Thymus (tissue), 11 donors: ENCODE results near the gene VPS13D. TPM values are rescaled to one million over a fixed set of nuclear protein-coding genes. Genes with fewer than 3 reads are reported as not detected.
A peak's percentile ranks its signal among the peaks of the same experiment; 100 is the strongest.
"Not testable (repeated sequence)": the region's sequence is repeated elsewhere in the genome, so short reads cannot be mapped to it uniquely, and the experiment has no call there.

ENCODE experiments used
- DNase-seq, 9 donors: peaks; one replicate each; pipeline ENCODE4 v3.0.0-alpha.2; 2013; ENCODE audit warnings: low spot score in 9 of 9, low read depth in 6 of 9, missing footprints in 1 of 9
- H3K27ac ChIP-seq, 2 donors: one replicate each; pipeline ENCODE4 v1.5.1; 2013; ENCODE audit warnings: control low read depth in 1 of 2, low read depth in 1 of 2, low read length in 1 of 2, mild to moderate bottlenecking in 1 of 2, moderate library complexity in 1 of 2
- H3K27me3 ChIP-seq, 2 donors: one replicate each; pipeline ENCODE4 v1.5.1; 2013; ENCODE audit warnings: low read length in 1 of 2; ENCODE audit not compliant: control insufficient read depth in 2 of 2, insufficient read depth in 1 of 2
- H3K36me3 ChIP-seq, 2 donors: one replicate each; pipeline ENCODE4 v1.5.1; 2013; ENCODE audit warnings: low read length in 1 of 2, mild to moderate bottlenecking in 1 of 2, moderate library complexity in 1 of 2; ENCODE audit not compliant: control insufficient read depth in 2 of 2, insufficient read depth in 2 of 2
- H3K4me1 ChIP-seq, 2 donors: one replicate each; pipeline ENCODE4 v1.5.1; 2013; ENCODE audit warnings: low read length in 2 of 2; ENCODE audit not compliant: control insufficient read depth in 2 of 2, insufficient read depth in 2 of 2
- H3K4me3 ChIP-seq, 2 donors: one replicate each; pipeline ENCODE4 v1.5.1; 2013; ENCODE audit warnings: low read length in 2 of 2, control low read depth in 1 of 2, mild to moderate bottlenecking in 1 of 2
- H3K9me3 ChIP-seq, 2 donors: one replicate each; pipeline ENCODE4 v1.5.1; 2013; ENCODE audit warnings: low read length in 1 of 2, mild to moderate bottlenecking in 1 of 2; ENCODE audit not compliant: control insufficient read depth in 2 of 2, insufficient read depth in 1 of 2
- WGBS: extraction: QIAGEN DNeasy Blood & Tissue Kit; methylation state at CpG from one replicate; pipeline ENCODE4 v1.1.7; 2013; 5-methylcytosine and 5-hydroxymethylcytosine counted together
- polyA plus RNA-seq: library from polyadenylated mRNA; stranded (reverse); fragments of 200-250 nt; gene quantifications from one replicate; pipeline ENCODE4 v1.2.3, GENCODE V29; 2013
- total RNA-seq: library from RNA; stranded (reverse); fragments of 120-200 nt; gene quantifications from one replicate; pipeline ENCODE4 v1.2.4, GENCODE V29; 2013
- donor health status: healthy.

The VPS13D gene
- total and polyA plus RNA-seq, 2 donors = 10.2 to 21.7 TPM

DNA sequence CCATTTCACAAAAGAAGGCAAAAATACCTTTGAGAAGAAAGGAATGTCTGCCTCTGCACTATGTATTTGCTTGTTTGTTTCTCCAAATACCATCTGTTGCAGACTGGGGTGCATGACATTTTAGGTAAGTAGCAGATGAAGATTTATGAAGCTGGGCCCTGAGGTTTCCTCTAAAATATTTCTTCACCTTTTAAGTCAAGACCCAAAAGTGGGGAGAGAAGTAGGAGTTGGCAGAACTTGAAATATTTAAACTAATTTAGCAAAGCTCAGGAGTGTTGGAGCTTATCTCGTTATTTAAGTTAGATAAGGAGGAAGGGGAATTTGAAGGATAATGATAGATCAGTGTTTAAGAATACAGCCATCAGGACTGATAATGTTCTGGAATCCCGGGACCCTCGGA lies 235.3 kb downstream of the VPS13D start:
- DNase-seq = no peak
- 97% methylated on average over 3 of the region's 3 CpGs for WGBS
- no peak overlapping the region for H3K4me3 ChIP-seq
- H3K27me3 ChIP-seq = no peaks in the 10 kb centered on the region
- H3K4me1 ChIP-seq = peaks cover 2 to 7% of the 10 kb centered on the region in 2 donors
- H3K9me3 ChIP-seq = no peaks in the 10 kb centered on the region
- peaks cover 4 to 9% of the 10 kb centered on the region in 2 donors for H3K36me3 ChIP-seq
- H3K27ac ChIP-seq = no peak overlapping the region

DNA sequence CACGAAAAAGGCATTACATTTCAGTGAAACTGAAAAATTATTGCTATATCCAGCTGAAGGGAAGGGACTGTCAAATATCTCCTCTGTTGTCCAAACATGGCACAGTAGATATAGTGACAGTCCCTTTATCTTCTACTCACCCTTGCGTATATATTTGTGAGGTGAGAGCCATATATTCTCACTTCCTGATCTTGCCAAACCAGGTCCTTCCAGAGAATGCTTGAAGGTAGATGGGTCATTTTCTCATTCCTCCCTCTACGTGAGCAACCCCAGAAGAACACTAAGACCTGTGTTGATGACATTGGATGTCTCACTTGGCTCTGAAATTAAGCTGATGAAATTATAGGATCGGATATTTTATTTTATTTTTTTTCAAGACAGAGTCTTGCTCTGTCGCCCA lies 237.0 kb downstream of the VPS13D start:
- Histone ChIP-seq H3K27ac (no peak overlapping the region), H3K36me3 (peaks cover 4 to 9% of the 10 kb centered on the region in 2 donors), H3K4me3 (no peak overlapping the region), H3K9me3 (no peaks in the 10 kb centered on the region), H3K4me1 (peaks cover 2 to 16% of the 10 kb centered on the region in 2 donors), H3K27me3 (no peaks in the 10 kb centered on the region)
- 97% methylated on average over 5 of the region's 5 CpGs for WGBS
- no peak for DNase-seq

DNA sequence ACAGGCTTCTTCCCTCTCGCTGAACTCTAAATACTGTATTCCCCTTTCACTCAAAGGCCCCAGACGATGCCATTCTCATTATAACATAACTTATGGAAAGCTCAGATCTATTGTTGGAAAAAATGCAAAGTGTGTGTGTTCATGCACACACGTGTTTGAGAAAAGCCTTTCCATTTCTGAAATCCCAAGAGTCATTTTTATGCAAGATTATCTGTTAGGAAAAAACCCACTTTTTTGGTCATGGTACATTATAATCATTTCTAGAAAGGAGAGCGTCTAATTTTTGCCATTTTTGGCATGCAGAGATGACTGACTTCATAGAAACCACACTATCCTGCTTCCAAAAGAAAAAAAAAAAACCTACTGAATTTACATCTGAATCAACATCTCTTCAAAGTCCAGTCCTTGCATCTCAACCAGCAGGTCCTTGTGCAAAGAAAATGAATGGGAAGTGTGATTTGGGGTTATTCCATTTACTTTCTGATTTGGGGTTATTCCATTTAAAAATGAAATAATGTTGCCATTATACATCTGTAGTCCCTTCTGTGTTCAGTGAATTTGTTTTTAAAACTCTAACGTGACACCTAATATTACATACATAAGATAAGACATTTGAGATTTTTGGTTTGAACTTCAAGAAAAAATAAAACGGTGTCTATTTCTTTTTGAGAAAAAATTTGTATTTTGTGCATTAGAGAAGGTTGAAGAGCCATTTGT lies 237.9 kb downstream of the VPS13D start:
- no peak overlapping the region for H3K4me3 ChIP-seq
- no peaks in the 10 kb centered on the region for H3K27me3 ChIP-seq
- peaks cover 10 to 25% of the 10 kb centered on the region in 2 donors for H3K4me1 ChIP-seq
- no peak for DNase-seq
- H3K9me3 ChIP-seq = no peaks in the 10 kb centered on the region
- peaks cover under 1 to 4% of the 10 kb centered on the region in 2 donors for H3K36me3 ChIP-seq
- 95% methylated on average over 6 of the region's 6 CpGs for WGBS
- H3K27ac ChIP-seq = no peak overlapping the region

DNA sequence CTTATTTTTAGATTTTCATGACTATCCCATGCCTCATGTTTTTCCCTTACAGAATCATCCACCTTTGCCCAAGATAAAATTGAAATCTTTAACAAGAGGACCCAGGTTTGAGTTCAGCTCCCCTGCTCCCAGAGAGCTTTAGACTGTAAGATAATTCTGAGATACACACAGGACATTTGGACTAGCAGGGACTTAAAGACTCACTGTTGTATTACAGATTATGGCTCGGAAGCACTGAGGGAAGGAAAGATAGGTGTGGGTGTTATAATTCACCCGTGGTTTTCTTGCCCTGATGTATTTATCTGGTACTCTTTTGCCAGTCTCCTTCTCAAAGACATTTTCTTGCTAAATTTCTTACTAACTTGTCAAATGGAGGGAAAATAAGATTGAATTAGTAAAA lies 238.5 kb downstream of the VPS13D start:
- H3K36me3 ChIP-seq = no peaks in the 10 kb centered on the region
- 88% methylated on average over 2 of the region's 2 CpGs for WGBS
- no peaks in the 10 kb centered on the region for H3K27me3 ChIP-seq
- H3K4me1 ChIP-seq = peaks cover 13 to 31% of the 10 kb centered on the region in 2 donors
- no peak overlapping the region for H3K4me3 ChIP-seq
- DNase-seq = no peak
- no peaks in the 10 kb centered on the region for H3K9me3 ChIP-seq
- no peak overlapping the region for H3K27ac ChIP-seq

DNA sequence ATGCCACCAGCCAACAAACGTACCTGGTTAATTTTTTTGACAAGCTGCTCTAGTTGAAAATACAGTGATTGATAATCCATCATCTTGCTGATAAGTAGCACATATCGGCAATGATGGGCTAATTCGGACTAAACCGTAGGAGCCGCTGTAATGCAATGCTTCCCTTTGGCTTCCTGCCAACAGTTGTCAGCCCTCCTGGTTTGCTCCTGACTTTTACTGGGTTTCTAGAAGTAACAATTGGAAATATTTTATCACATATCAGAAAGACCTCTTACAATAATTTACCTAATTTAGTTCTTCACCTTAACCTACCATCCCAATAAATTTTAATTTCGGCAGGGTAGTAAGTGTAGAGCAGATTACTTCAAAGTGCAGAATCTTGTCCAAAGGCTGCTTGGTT lies 239.7 kb downstream of the VPS13D start:
- Histone ChIP-seq H3K4me1 (peaks cover 24 to 40% of the 10 kb centered on the region in 2 donors), H3K9me3 (peaks cover 0 to 6% of the 10 kb centered on the region in 2 donors), H3K4me3 (no peak overlapping the region), H3K36me3 (no peaks in the 10 kb centered on the region), H3K27me3 (no peaks in the 10 kb centered on the region), H3K27ac (no peak overlapping the region)
- no peak for DNase-seq
- WGBS = 90% methylated on average over 6 of the region's 6 CpGs

DNA sequence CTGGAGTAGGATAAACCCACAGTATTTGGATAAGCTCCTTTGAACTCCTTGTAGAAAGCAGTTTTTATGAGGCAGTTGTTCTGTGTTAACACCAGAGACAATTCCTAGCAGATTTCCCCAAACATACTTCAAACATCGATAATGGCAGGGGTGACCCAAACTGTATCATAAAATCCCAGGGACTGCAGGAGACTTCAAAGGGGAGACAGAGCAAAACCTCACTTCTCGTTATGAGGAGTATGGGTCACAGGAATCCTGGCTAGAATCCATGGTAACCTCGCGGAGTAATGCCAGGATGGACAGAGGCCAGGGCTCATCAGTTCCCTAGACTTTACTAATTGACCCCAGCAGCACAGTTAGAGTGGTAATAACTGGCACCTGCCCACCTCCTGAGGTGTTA lies 240.2 kb downstream of the VPS13D start:
- H3K9me3 ChIP-seq = peaks cover 0 to 6% of the 10 kb centered on the region in 2 donors
- DNase-seq = no peak
- no peaks in the 10 kb centered on the region for H3K36me3 ChIP-seq
- H3K4me1 ChIP-seq = peaks cover 29 to 41% of the 10 kb centered on the region in 2 donors
- no peak overlapping the region for H3K4me3 ChIP-seq
- H3K27ac ChIP-seq = no peak overlapping the region
- no peaks in the 10 kb centered on the region for H3K27me3 ChIP-seq
- 93% methylated on average over 4 of the region's 4 CpGs for WGBS

DNA sequence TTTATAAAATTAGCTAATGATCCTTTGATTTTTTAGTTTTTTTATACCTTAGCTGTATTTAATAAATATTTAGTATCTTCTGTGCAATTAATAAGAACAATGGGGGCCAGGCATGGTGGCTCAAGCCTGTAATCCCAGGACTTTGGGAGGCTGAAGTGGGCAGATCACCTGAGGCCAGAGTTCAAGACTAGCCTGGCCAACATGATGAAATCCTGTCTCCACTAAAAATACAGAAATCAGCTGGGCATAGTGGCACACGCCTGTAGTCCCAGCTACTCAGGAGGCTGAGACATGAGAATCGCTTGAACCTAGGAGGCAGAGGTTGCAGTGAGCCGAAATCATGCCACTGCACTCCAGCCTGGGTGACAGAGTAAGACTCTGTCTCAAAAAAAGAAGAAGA lies 241.1 kb downstream of the VPS13D start:
- H3K36me3 ChIP-seq, H3K27ac ChIP-seq, H3K9me3 ChIP-seq, H3K27me3 ChIP-seq, H3K4me3 ChIP-seq, DNase-seq: not testable (repeated sequence)
- peaks cover 36 to 50% of the 10 kb centered on the region in 2 donors for H3K4me1 ChIP-seq
- WGBS = 93% methylated on average over 3 of the region's 3 CpGs

DNA sequence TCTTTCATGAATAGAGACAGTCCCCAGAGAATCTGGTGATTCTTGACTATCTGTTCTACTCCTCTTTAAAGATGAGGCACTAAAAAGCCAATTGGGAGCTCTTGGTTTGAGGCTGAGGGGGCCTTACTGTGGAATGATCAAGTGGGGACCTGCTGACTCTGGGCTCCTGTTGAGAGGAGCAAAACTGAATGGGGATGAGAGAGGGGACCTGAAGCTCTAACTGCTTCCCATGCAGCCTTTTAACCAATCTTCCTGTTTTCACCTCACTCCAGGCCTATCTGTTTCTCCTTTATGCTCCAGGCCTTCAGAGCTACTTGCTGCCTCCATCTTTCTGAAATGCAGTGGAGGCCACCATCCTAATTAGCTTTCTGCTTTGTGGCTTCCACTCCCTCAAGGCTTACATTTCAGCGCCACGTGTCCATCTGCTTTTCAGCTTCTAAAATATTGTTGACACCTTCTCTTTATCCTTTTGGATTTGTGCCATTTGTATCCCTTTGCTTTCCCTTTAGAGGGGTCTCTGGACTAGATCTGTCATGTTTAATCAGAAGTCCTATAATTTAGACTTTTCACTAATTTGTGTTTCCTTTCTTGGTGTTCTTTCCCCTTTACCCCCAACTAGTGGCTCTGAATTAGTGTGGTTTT lies 242.4 kb downstream of the VPS13D start:
- H3K27ac ChIP-seq = peak overlapping the region; percentile 90 to 94
- peaks cover 0 to 6% of the 10 kb centered on the region in 2 donors for H3K9me3 ChIP-seq
- peaks cover 48 to 62% of the 10 kb centered on the region in 2 donors for H3K4me1 ChIP-seq
- WGBS = 94% methylated on average over 2 of the region's 2 CpGs
- DNase-seq = no peak
- no peaks in the 10 kb centered on the region for H3K36me3 ChIP-seq
- peak overlapping the region in 1 of 2 donors; percentile 33 for H3K4me3 ChIP-seq
- no peaks in the 10 kb centered on the region for H3K27me3 ChIP-seq

DNA sequence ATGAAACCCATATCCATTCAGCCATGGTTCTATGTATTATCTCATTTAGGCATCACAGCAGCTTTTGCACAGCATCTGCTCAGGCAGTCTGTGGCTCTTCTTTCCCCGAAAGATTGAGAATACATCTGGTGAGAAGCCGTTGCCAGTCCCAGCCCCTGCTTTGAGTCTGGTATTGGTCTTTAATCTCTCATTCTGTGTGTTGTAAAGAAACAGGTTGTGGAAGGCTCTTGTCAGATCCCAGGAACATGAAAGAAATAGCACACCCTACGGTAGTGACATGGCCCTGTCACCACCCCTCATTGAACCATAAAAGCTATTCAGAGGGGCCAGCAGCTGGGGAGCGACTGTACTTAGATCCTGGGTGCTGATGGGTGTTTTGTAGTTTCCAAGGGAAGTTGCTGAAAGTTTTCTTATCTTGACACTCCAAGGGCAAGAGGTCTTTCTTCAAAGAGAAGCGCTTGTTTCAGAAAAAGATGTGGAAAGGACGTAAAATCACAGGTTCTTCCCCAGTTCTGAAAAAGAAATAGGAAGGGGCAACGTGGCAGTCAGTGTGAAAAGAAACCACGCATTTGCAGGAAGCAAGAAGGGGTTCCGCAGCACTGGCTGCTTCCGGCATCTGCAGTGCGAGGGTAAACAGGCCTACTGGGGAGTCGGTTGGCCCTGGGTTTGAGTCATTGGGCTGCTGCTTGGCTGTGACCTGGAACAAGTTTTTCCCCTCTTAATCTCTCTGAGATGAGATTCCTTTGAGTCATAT lies 243.1 kb downstream of the VPS13D start:
- H3K4me1 ChIP-seq = peaks cover 55 to 69% of the 10 kb centered on the region in 2 donors

More for the DNA sequence above, 243.1 kb downstream of the VPS13D start:
- Histone ChIP-seq H3K4me3 (peak overlapping the region in 1 of 2 donors; percentile 33), H3K27me3 (no peaks in the 10 kb centered on the region), H3K9me3 (peaks cover 0 to 6% of the 10 kb centered on the region in 2 donors), H3K36me3 (no peaks in the 10 kb centered on the region), H3K27ac (peak overlapping the region; percentile 90 to 94)
- peak in 8 of 9 donors; percentile 55 to 92 (median 80) for DNase-seq
- 6% methylated on average over 12 of the region's 12 CpGs for WGBS
